Measurements from ENCODE around the gene NTM.

DNA sequence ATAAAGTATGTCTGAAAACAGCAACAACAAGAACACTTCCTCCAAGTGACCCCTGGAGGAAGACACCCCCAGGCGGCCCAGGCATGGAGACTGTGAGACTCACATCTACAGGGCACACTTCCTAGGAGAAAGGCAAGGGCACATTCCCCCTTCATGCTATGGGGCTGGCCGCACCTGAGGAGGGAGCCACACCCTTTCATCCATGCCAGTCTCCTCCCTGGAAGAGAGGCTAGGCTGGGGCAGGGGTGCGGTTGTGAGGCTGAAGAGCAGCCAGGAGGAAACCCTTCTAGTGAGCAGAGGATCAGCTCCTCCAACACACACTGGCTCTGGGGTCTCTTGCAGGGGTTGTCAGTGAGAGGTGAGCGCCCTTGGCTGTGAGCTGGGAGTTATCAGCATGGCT, 678.8 kb downstream of the NTM start:
- TF ChIP-seq TAF1 (IDR thresholded peaks at IDR 0.05; ENCODE audit: low read depth, low read length) (no peak), POLR2A (IDR thresholded peaks at IDR 0.05; ENCODE audit: low read depth, low read length) (no peak)

Measured in GM12891 (cell line).